Ascending aorta (tissue), 2 donors: ENCODE data around the gene FAM135A. TPM values are rescaled to one million over a fixed set of nuclear protein-coding genes. Genes with fewer than 3 reads are reported as not detected.
"Not testable (repeated sequence)": the region's sequence is repeated elsewhere in the genome, so short reads cannot be mapped to it uniquely, and the experiment has no call there.

Source experiments
- DNase-seq, 2 donors: peaks; one replicate each; pipeline ENCODE4 v3.0.0-alpha.2; 2019; ENCODE audit warnings: low spot score in 2 of 2
- H3K27ac ChIP-seq, 2 donors: fragments of 200-600 bp; sonication (generic); one replicate each; pipeline ENCODE4 v1.5.1; 2016 to 2017; ENCODE audit warnings: mild to moderate bottlenecking in 1 of 2
- H3K27me3 ChIP-seq: fragments of 200-600 bp; sonication (generic); one replicate; pipeline ENCODE4 v1.5.1; 2017
- H3K36me3 ChIP-seq, 2 donors: fragments of 200-600 bp; sonication (generic); one replicate each; pipeline ENCODE4 v1.5.1; 2016
- H3K4me1 ChIP-seq, 2 donors: fragments of 200-600 bp; sonication (generic); one replicate each; pipeline ENCODE4 v1.5.1; 2016 to 2017; ENCODE audit warnings: mild to moderate bottlenecking in 1 of 2
- H3K4me3 ChIP-seq, 2 donors: fragments of 200-600 bp; sonication (generic); one replicate each; pipeline ENCODE4 v1.5.1; 2016 to 2017; ENCODE audit warnings: mild to moderate bottlenecking in 1 of 2
- H3K9me3 ChIP-seq, 2 donors: fragments of 200-600 bp; sonication (generic); one replicate each; pipeline ENCODE4 v1.5.1; 2016
- CTCF ChIP-seq, 3 experiments: fragments of 200-600 bp in 2 of 3; fragments of 450-650 bp in 1 of 3; sonication (generic) in 2 of 3; IDR thresholded peaks; one replicate each; pipeline ENCODE4 v1.5.1; 2016 to 2019; ENCODE audit warnings: antibody characterized with exemption in 3 of 3, mild to moderate bottlenecking in 1 of 3, moderate library complexity in 1 of 3
- intact Hi-C: fragments of 100-400 bp; cut with DNase I; formaldehyde crosslinking; loops from one replicate; pipeline ENCODE4 v1.15.1; 2023
- total RNA-seq: library from RNA; depleted of rRNA; stranded (reverse); fragments of >200 nt; gene quantifications from one replicate; pipeline ENCODE4 v1.1.0, GENCODE V29; 2016

The FAM135A gene
- total RNA-seq, 1 donor from 2014 or later, result 10.7 TPM

DNA sequence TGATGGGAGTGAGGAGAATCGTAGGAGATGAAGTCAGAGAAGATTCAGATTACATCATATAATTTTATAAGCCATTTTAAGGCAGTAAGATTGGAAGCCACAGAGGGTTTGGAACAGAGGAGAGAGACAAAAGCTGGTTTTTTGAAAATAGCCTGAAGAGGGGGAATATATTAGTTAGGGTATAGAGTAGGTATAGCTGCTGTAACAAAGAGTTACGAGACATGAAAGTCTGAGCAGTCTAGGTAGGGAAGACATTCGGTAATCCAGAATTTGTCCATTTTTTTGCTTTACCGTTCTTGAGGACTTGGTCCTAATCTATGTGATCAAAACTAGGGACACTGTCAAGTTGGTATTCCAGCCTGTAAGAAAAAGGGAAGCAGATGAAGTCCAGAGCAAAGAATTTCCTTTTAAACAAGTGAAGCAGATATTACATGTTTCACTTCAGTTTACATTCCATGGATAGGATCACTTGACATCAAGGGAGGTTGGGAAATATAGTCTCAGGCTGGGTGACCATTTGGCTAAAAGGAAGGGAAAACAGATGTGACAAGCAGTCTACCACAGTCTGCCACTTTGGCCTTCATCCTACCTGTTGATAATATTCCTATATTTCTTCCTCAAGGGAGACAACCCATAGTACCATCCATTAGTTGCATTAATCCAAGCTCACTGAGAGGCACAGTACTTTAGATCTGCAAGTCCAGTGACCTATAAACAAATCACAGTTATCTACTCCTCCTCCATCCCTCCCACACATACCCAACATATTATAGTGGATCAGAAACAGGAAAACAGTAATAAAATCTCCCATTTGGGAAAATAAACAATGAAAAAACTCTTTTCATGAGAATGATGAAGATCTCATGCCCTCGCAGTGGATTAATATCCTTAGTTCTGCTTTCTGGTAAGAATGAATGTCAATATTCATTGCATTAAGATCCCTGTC is 10.2 kb downstream of the FAM135A start:
- Histone ChIP-seq H3K27me3 (no peaks in the 10 kb centered on the region), H3K27ac (no peak overlapping the region), H3K36me3 (peaks cover 11% of the 10 kb centered on the region in 2 donors), H3K9me3 (no peaks in the 10 kb centered on the region), H3K4me1 (no peaks in the 10 kb centered on the region), H3K4me3 (no peak overlapping the region)
- no peak for TF ChIP-seq CTCF (IDR thresholded peaks at IDR 0.05)
- DNase-seq, result no peak
- intact Hi-C loops, result no loop called here

- H3K4me3 ChIP-seq, result no peak overlapping the region
- no peaks in the 10 kb centered on the region for H3K9me3 ChIP-seq
- H3K27ac ChIP-seq, result no peak overlapping the region
- DNase-seq, result no peak
- no peaks in the 10 kb centered on the region for H3K4me1 ChIP-seq
- H3K36me3 ChIP-seq, result peaks cover 16 to 18% of the 10 kb centered on the region in 2 donors
- intact Hi-C loops, result no loop called here
- TF ChIP-seq CTCF (IDR thresholded peaks at IDR 0.05), result no peak
- no peaks in the 10 kb centered on the region for H3K27me3 ChIP-seq
These were observed 11.0 kb downstream of the FAM135A start for GRCh38 chr6:70424291-70424690.

- Histone ChIP-seq H3K9me3 (no peaks in the 10 kb centered on the region), H3K27ac (no peak overlapping the region), H3K4me3 (no peak overlapping the region), H3K4me1 (no peaks in the 10 kb centered on the region), H3K27me3 (no peaks in the 10 kb centered on the region), H3K36me3 (peaks cover 0 to 21% of the 10 kb centered on the region in 2 donors)
- no peak for DNase-seq
- intact Hi-C loops, result no loop called here
- no peak for TF ChIP-seq CTCF (IDR thresholded peaks at IDR 0.05)
These were observed 23.0 kb downstream of the FAM135A start for GRCh38 chr6:70436320-70436719.

DNA sequence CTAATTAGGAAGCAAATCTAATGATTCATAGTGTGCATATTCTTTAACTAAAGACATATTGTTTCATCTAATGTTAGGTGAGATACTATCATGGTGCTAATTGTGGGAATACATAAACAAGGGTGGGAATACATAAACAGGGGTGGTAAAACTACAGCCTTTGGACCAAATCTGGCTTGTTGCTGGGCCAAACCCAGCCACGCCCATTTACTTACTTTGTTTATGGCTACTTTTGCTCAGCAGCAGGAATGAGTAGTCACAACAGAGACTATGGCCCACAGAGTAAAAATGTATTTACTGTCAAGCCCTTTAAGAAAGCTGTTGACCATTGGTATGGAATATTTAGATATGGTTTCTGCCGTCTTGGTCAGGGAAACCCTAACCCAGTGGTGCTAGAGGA is 31.7 kb downstream of the FAM135A start:
- H3K27me3 ChIP-seq, result no peaks in the 10 kb centered on the region
- intact Hi-C loops, result no loop called here
- H3K36me3 ChIP-seq, result peaks cover 0 to 17% of the 10 kb centered on the region in 2 donors
- TF ChIP-seq CTCF (IDR thresholded peaks at IDR 0.05), result no peak
- H3K9me3 ChIP-seq, result no peaks in the 10 kb centered on the region
- no peak overlapping the region for H3K4me3 ChIP-seq
- H3K27ac ChIP-seq, result no peak overlapping the region
- peaks cover 0 to 3% of the 10 kb centered on the region in 2 donors for H3K4me1 ChIP-seq
- DNase-seq, result no peak

GRCh38 chr6:70447343-70448070 is 34.2 kb downstream of the FAM135A start:
- Histone ChIP-seq H3K27ac (peak overlapping the region; percentile 63 to 65), H3K4me3 (peak overlapping the region in 1 of 2 donors; percentile 55)
- H3K27me3 ChIP-seq, H3K36me3 ChIP-seq, DNase-seq, H3K4me1 ChIP-seq, intact Hi-C loops, H3K9me3 ChIP-seq: not testable (repeated sequence)

DNA sequence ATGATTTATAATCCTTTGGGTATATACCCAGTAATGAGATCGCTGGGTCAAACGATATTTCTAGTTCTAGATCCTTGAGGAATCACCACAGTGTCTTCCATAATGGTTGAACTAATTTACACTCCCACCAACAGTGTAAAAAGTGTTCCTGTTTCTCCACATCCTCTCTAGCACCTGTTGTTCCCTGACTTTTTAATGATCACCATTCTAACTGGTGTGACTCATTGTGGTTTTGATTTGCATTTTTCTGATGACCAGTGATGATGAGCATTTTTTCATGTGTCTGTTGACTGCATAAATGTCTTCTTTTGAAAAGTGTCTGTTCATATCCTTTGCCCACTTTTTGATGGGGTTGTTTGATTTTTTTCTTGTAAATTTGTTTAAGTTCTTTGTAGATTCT is 40.6 kb downstream of the FAM135A start:
- H3K4me1 ChIP-seq, H3K27ac ChIP-seq, H3K9me3 ChIP-seq, H3K4me3 ChIP-seq, DNase-seq, H3K27me3 ChIP-seq, intact Hi-C loops: not testable (repeated sequence)
- H3K36me3 ChIP-seq, result peaks cover 0 to 10% of the 10 kb centered on the region in 2 donors
